GM12892 (cell line): Measurements from ENCODE around the gene AFAP1L1.

ENCODE experiments used
- DNase-seq: peaks from one replicate; pipeline ENCODE4 v3.0.0; 2011; ENCODE audit not compliant: insufficient read length
- FAIRE-seq: peaks from 2 replicates; lab custom pipeline; 2011; peaks lifted over from hg19 to GRCh38; lab: Jason Lieb, UNC
- POLR2A ChIP-seq: IDR thresholded peaks from 2 replicates; pipeline ENCODE4 v1.6.1; 2011; ENCODE audit warnings: low read depth, low read length, control low read depth
- POLR2AphosphoS5 ChIP-seq: IDR thresholded peaks from 2 replicates; pipeline ENCODE4 v1.6.1; 2011; ENCODE audit warnings: low read depth, low read length, control low read depth
- TAF1 ChIP-seq: IDR thresholded peaks from 2 replicates; pipeline ENCODE4 v1.6.1; 2011; ENCODE audit warnings: low read depth, mild to moderate bottlenecking, control low read depth, low read length, borderline replicate concordance

AFAP1L1 gene

DNA sequence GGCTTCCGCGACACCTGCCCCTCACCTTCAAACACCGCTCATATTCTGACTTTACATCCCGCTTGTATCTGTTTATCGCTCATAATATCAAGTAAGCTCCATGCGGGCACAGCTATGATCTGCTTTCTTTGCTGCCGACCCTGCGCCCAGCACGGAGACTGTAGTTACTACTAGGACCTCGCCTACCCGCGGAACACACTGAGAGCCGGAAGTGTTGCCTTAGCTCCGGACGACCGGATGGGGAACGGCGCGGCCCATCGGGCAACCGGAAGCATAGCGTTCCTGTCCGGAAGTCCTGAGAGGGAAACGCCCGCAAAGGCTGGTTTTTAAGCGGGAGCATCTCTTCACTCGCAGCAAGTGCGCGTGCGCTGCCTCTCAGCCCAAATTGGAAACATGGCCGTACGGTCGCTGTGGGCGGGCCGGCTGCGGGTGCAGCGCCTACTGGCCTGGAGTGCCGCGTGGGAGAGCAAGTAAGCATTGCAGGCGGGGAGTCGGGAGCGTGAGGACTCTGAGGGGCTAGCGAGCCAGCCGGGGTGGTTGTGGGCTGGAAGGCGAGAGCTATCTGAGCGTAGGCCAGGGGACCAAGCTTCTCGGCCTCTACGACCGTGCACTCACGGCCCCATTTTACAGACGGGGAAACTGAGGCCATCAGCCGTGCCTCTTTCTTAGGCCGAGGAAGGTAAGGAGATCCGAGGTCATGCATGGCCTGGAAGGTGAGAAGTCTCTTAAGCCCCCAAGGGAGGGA is 73.7 kb downstream of the AFAP1L1 start, which contains the start of gene GRPEL2:
TSS of gene GRPEL2 (plus strand) at position 353 of the 745 bp plus-strand sequence. CDS start at position 394, 41 bp downstream.
- DNase-seq (peak; percentile 87), FAIRE-seq (peak; percentile 100)
- TF ChIP-seq TAF1 = peak; percentile 84
- peak; percentile 88 for TF ChIP-seq POLR2A
- TF ChIP-seq POLR2AphosphoS5 = peak; percentile 89

DNA sequence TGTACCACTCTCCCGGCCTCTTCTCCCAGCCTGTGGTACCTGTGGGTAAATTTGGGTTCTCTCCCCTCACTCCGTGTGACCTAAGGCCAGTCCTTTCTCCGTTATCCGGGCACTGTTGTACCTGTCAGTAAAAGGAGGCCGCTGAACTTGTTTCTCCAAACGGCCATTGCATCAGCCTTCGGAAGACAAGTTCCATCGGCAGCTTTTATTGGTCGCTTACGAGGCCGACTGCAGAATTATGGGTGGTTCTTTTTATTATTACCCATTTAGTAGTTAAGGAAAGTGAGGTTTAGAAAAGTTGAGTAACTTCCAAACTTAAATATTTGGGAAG is 74.2 kb downstream of the AFAP1L1 start:
- DNase-seq = no peak
- no peak for FAIRE-seq
- TF ChIP-seq TAF1 (no peak), POLR2A (no peak), POLR2AphosphoS5 (no peak)

DNA sequence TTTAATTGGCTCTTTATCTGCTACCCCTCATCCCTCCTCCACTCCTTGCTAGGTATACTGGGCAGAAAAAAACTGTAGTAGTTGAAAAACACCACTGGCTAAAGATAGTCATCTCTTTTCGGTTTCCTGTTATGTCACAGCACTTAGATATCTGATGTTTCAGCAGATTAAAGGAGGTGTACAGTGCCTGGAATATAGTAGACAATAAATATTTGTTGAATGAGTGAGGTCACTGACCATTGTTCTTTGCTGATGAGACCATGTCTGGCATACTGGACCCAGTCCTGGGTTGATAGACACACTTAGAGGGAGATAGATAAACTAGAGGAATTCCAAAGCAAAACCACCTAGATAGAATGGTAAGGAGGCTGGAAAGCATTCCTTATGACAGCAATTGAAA is 76.9 kb downstream of the AFAP1L1 start:
- no peak for TF ChIP-seq POLR2A
- TF ChIP-seq POLR2AphosphoS5 = no peak
- TF ChIP-seq TAF1 = no peak
- FAIRE-seq = no peak
- DNase-seq = no peak

DNA sequence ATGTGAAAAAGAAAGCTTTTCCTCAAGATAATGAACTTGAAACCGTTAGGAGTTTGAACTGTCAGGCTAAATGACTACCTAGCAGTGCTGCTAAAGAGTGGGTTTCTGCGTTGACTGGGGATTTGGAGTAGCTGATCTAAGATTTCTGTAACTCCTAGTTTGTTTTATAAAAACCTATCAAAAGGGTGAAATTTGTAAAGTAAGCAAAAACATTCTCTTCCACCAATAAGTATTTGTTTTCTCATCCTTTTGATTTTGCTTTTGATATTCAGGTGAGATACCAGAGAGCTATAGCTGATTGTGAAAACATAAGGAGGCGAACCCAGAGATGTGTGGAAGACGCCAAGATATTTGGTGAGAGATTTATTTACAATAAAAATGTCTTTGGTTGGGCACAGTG is 77.7 kb downstream of the AFAP1L1 start:
- TF ChIP-seq POLR2AphosphoS5 (no peak), TAF1 (no peak), POLR2A (no peak)
- FAIRE-seq = no peak
- DNase-seq = no peak

DNA sequence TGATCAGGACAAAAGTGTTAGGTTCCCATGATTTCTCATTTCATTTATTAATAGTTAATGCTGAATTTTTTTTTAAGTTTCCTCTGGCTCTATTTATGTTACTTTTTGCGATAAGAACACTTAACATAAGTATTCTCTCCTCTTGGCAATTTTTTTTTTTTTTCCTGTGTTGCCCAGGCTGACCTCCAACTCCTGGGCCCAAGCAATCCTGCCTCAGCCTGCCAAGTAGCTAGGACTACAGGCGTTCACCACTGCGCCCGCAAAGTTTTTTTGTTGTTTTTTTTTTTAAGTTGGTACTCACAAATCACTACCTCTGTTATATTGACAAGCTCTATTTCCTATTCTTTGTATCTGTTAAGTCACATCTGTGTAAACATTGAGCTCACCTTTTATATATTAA is 80.5 kb downstream of the AFAP1L1 start:
- no peak for TF ChIP-seq TAF1
- TF ChIP-seq POLR2A = no peak
- TF ChIP-seq POLR2AphosphoS5 = no peak
- FAIRE-seq = no peak
- no peak for DNase-seq

DNA sequence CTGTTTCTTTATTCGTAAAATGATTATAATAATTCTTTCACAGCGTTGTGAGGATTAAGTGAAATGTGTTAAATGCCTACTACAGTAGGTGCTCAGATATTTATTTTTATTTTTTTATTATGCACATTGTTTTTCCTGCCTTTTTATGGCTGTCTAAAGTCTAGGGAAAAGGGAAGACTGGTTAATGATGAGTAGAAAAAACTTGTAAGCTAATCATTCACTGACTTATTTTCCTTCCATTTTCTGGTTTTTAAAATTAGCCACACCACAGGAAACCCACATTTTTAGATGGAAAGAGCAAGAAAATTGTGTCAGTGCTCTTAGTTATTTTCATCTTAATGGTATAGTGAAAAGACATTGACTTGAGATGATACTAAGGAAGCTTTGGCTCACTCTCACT is 82.3 kb downstream of the AFAP1L1 start:
- DNase-seq = no peak
- no peak for FAIRE-seq
- TF ChIP-seq TAF1 = no peak
- TF ChIP-seq POLR2AphosphoS5 = no peak
- no peak for TF ChIP-seq POLR2A

DNA sequence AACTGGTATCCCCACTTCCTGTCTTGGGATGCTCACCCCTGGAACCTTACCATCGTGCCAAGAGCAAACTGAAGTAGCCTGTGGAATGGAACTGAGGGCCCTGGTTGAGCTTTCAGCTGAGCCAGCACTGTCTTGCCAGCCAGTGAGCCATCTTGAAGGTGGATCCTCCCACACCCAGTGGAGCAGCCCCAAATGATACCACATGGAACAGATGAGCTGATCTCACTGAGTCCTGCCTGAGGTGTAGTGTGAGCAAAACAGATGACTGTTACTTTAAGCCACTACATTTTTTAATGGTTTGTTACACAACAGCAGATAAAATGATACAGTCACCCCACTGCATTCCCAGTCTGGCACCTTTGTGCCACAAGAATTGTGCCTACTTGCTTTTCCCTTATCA is 84.0 kb downstream of the AFAP1L1 start:
- FAIRE-seq (no peak), DNase-seq (no peak)
- TF ChIP-seq POLR2A (no peak), POLR2AphosphoS5 (no peak), TAF1 (no peak)

DNA sequence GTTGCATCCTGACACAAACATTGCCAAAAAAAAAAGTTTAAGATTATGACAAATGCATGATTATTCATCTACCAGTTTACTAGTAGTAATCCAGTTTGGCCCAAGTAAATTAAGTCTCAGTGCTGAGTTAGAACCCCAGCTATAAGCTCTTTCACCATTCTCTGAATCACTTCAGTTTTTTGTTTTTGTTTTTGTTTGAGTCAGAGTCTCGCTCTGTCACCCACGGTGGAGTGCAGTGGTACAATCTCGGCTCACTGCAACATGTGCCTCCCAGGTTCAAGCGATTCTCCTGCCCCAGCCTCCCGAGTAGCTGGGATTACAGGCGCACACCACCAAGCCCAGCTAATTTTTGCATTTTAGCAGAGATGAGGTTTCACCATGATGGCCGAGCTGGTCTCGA is 84.7 kb downstream of the AFAP1L1 start:
- TF ChIP-seq TAF1 (no peak), POLR2AphosphoS5 (no peak), POLR2A (no peak)
- DNase-seq = no peak
- no peak for FAIRE-seq

DNA sequence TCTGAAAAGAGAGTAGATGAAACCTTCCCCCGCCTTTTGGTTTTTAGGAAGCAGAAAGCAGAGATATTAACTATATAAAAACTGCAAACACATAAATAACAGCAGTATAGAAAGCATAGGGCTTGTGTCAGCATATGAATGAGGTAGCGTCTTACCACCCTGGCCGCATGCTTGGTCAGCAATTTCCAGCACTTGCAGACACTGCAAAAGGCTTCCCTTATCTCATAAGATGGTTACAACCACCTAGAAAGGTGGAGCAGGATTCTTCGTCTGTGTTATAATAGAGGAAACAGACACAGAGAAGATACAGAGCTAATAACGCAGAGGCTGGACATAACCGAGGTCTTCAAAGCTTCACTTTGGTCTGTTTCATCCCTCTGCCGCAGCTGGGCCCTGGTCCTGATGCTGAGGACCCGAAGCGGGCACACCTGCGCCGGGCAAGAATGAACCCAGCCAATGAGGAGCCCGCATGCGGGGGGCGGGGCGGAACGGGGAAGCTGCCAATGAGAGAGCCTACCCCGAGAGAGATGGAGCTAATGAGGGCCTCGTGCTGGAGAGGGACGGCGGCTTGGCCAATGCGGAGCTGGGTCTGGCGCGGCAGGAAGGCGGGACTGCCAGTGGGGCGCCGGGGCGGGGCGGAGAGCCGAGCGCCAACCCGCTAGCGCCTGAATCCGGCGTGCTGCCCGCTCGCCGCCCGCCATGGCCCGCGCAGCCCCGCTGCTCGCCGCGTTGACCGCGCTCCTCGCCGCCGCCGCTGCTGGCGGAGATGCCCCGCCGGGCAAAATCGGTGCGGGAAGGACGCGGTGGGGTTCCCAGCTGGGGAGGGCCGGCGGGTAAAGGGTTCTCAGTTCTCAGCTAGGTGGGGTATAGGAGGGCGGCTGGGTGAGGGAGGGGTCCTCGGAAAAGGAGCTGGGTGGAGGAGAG is 86.0 kb downstream of the AFAP1L1 start, which contains the start of gene PCYOX1L:
TSS of gene PCYOX1L (plus strand) at position 677 of the 924 bp plus-strand sequence. CDS start at position 700, 23 bp downstream.
- FAIRE-seq (peak; percentile 92), DNase-seq (peak; percentile 97)
- TF ChIP-seq TAF1 = no peak
- peak; percentile 52; the same call in 1 of the 2 replicates for TF ChIP-seq POLR2AphosphoS5
- TF ChIP-seq POLR2A = peak; percentile 70; the same call in 1 of the 2 replicates

DNA sequence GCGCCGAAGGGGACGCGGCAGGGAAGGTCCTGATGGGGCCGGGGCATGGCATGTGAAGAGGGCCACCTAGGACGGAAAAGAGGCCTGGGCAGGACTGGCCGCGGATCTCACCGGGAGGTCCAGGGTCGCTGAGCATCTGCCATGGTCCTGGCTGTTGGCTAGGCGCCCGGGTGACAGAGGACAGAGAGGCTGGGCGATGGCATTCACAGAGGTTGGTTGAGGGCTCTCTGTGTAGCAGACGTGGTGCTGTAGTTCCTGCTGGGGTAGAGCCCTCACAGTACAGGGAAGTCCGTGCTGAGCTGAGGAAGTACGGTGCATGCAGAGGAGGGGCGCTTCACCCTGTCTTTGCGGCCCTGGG is 86.6 kb downstream of the AFAP1L1 start:
- no peak for FAIRE-seq
- no peak for DNase-seq
- TF ChIP-seq POLR2A = no peak
- TF ChIP-seq POLR2AphosphoS5 = no peak
- TF ChIP-seq TAF1 = no peak

DNA sequence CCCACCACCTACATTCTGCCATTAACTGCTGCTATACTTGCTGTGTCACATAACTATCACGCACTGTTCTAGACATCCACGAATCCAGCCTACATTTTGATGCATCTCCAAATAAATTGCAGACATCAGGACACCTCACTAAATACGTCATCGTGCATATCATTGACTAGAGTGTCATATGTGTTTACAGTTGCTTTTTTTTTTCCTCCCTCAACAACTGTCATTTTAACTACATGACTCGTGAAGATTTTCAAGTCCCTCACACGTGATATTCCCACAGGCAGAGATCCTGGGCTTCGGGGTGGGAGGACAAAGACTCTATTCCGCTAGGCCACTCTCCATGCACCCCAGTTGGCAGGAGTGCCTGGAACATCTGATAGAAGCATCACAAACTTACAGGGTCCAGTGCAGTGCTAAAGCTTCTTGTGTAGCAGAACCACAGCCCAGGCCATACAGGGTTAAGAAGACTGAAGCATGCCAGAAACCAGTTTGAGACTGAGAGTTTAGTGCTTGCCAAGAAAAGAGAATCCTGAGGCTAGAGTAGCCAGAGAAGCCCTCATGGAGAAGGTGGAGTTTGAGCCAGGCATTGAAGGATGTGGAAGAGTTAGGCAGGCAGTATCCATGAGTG is 87.3 kb downstream of the AFAP1L1 start:
- DNase-seq = no peak
- FAIRE-seq = no peak
- no peak for TF ChIP-seq POLR2AphosphoS5
- no peak for TF ChIP-seq TAF1
- TF ChIP-seq POLR2A = no peak
